HG02678 (cell line): Measurements from ENCODE around the gene TNS1.
"Not testable (repeated sequence)": the region's sequence is repeated elsewhere in the genome, so short reads cannot be mapped to it uniquely, and the experiment has no call there.

Source experiments
- ATAC-seq: cut with Tn5 transposase; IDR thresholded peaks from one replicate; pipeline ENCODE4 v1.9.1; 2021; ENCODE audit warnings: mild to moderate bottlenecking, moderate library complexity; ENCODE audit not compliant: unreplicated experiment

TNS1 gene

GRCh38 chr2:218030409-218031195, 27.8 kb upstream of the TNS1 start:
- ATAC-seq, result no peak

GRCh38 chr2:218029366-218030360, 26.9 kb upstream of the TNS1 start:
- ATAC-seq, result no peak

- ATAC-seq, result no peak
Observed at GRCh38 chr2:218028562-218029348, 26.0 kb upstream of the TNS1 start.

GRCh38 chr2:218028189-218028495, 25.3 kb upstream of the TNS1 start:
- ATAC-seq, result no peak

- no peak for ATAC-seq
Observed at GRCh38 chr2:218027426-218028188, 24.8 kb upstream of the TNS1 start.

- no peak for ATAC-seq
Observed at GRCh38 chr2:218026676-218027425, 24.1 kb upstream of the TNS1 start.

- no peak for ATAC-seq
Observed at GRCh38 chr2:218026244-218026643, 23.4 kb upstream of the TNS1 start.

GRCh38 chr2:218024871-218025270, 22.1 kb upstream of the TNS1 start:
- no peak for ATAC-seq

- no peak for ATAC-seq
Observed at GRCh38 chr2:218024336-218024735, 21.5 kb upstream of the TNS1 start.

- ATAC-seq, result no peak
Observed at GRCh38 chr2:218023636-218024035, 20.8 kb upstream of the TNS1 start.

- ATAC-seq, result no peak
Observed at GRCh38 chr2:218022851-218023530, 20.2 kb upstream of the TNS1 start.

GRCh38 chr2:218022131-218022850, 19.5 kb upstream of the TNS1 start:
- no peak for ATAC-seq

- ATAC-seq, result no peak
Observed at GRCh38 chr2:218021536-218022071, 18.8 kb upstream of the TNS1 start.

GRCh38 chr2:218020966-218021535, 18.3 kb upstream of the TNS1 start:
- ATAC-seq, result no peak

GRCh38 chr2:218020281-218020680, 17.5 kb upstream of the TNS1 start:
- ATAC-seq, result no peak

- no peak for ATAC-seq
Observed at GRCh38 chr2:218019411-218020060, 16.7 kb upstream of the TNS1 start.

GRCh38 chr2:218018842-218019125, 16.0 kb upstream of the TNS1 start:
- ATAC-seq, result not testable (repeated sequence)
